CD4-positive, alpha-beta T cell treated with Interleukin-17A for 4 hours (primary cell): ENCODE data around the gene LMOD1.
"Not testable (repeated sequence)": the region's sequence is repeated elsewhere in the genome, so short reads cannot be mapped to it uniquely, and the experiment has no call there.

Experiments used
- DNase-seq: peaks from one replicate; pipeline ENCODE4 v3.0.0-alpha.2; 2020; ENCODE audit warnings: mixed read lengths

LMOD1 gene

DNA sequence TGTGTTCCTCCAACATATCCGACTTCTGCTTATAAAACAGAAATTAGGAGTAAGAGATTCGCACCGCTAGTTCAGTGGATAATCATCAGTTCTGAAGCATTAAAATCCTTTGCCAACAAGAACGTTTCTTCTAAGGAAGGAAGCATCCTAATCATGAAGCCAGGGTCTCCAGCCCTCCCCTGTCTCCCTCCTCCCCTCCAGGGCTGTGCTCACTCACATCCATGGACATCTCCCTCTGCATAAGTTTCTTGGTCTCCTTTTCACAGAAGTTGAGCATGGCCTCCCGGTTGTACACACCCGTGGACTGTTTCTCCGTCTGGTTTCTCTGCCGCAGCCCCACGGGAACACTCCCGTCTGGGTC lies 505 bp downstream of the LMOD1 start:
- no peak for DNase-seq

DNA sequence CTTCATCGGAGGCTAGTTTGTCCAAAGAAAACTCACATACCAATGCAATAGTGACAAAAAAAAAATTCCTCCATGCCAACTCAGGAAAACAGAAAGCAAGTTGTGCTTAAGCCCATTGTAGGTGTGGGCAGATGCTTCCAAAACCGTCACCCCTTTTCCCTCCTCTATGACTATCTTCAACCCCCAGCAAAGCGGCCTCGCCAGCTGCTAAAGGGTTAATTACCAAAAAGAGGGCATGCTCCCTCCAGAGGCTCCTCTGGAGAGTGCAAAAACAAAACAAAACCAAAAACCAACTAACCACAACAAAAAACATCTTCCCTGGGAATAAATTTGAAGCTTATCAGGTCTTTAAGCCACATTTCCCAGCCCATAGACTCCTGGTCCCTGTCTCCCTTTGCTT lies 1.2 kb downstream of the LMOD1 start:
- DNase-seq, result no peak

DNA sequence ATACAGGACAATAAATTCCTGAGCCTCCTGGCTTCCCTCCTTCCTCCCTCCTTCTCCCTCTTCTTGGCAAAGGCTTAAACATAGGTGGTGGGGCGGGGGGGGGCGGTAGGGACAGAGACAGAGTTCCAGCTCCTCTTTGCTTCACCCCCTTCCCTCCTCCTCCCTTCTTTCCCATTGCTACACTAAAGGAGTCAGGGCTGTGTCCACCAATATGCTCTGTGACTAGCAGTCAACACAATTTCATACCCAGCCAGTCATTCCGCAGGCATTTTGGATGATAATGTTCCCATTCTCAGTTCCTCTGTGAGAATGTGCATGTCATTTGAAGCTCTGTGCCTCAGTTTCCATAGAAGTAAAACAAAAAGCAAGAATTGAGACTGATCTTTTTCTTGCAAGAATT lies 1.7 kb downstream of the LMOD1 start:
- DNase-seq, result no peak

DNA sequence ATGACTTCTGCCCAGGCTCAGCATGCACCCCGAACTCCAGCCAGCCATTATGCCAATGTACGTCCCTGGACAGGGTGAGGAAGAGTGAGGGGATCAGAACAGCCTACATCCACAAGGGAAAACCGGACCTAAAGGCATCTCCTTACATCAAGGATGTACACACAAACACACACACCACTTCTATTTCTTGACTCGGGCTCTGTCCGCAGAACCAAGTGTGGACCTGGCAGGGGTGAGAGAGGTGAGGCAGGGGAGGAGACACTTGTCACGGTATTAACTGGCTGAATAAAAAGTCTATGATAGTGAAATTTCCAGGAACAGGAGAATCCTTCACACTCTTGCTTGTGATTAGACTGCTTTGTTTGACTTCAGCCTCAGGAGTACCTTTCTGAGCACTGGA lies 2.3 kb downstream of the LMOD1 start:
- DNase-seq, result no peak

DNA sequence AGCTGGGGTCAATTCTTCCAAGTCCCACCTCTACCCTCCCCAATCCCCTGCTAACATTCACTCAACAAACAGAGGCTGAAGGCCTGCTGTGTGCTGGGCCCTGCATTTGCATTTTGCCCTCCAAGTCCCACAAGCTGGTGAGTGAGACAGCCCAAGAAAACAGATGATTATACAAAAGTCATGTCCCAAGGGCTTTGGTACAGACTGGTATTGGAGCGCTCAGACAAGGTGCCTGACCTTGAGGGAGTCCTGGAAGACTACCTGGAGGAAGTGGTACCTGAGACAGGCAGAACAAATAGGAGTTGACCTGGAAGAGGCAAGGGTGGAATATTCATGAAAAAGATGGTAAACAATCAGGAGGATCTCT lies 4.2 kb downstream of the LMOD1 start:
- DNase-seq, result no peak

DNA sequence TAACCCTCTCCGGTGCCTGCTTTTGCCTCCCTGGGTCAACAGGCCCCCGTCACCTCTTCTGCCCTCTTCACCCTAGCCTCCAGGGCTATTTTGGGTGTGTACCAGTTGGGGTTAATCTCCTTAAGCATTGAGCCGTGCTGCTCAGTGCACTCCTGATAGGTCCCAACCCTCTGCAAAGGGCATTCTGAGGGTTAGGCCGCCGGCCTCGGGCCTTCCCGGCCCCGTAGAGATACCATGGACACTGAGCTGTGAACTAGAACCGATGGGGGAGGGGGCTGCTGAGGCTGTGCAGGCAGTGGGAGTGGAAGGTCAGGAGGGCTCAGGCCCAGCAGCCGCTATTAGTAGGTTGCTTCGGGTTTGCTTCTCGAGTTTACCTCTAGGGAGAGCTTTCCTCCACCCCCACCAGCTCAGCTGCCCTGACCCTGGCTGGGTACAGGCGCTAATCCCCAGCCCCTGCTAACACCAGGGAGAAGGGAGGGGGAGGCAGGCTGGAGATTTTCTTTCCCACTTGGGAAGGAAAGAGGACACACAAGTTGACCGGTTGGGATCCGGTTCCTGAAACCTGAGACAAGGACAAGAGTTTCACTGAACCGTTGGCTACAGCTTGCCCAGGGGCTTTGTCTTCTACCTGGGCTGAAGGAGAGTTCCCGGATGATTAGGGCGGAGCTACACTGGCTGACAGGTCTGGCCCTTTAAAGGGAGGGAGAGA lies 4.8 kb downstream of the LMOD1 start:
- DNase-seq, result no peak

DNA sequence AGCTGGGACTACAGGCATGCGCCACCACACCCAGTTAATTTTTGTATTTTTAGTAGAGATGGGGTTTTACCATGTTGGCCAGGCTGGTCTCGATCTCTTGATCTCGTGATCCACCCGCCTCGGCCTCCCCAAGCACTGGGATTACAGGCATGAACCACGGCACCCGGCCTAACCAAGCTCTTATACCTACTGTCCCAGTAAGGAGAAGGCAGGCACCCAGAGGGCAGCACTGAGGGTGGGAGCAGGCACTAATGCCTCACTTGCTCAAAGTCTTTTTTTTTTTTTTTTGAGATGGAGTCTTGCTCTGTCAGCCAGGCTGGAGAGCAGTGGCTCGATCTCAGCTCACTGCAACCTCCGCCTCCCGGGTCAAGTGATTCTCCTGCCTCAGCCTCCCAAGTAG lies 6.0 kb downstream of the LMOD1 start:
- not testable (repeated sequence) for DNase-seq

DNA sequence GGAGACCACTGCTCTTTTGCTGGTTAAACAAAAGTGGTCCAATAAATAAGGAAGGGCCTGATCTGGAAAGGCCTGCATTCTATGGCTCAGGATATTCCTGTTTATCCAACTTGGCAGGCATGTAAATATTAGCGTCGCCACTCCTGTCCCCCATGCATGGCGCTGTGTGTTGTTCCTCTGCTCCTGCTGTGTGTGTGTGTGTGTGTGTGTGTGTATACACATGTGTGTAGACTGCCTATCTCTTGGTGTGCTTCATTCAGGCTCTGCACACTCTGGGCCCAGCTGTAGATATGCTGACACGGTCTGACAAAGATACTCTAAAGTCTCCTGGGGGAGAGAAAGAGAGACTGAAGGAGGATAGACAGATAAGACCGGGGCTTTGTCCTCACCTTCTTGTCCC lies 6.8 kb downstream of the LMOD1 start:
- DNase-seq, result no peak

DNA sequence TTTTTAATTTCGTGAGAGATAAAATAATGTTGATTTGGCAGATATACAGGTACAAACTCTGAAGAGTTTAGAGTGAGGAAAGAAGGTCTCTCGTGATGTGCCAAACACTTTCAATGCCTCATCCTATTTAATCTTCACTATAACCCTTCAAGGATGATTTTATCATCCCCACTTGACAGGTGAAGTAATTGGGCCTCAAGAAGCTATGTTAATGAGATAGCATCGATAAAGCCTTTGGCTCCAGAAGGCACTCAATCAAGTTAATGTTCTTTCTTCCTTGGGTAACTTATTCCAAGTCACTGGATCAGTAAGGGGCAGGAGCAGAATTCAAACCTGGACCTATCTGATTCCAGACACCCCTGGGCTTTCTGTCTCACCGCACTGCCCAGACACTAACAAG lies 7.2 kb downstream of the LMOD1 start:
- no peak for DNase-seq

DNA sequence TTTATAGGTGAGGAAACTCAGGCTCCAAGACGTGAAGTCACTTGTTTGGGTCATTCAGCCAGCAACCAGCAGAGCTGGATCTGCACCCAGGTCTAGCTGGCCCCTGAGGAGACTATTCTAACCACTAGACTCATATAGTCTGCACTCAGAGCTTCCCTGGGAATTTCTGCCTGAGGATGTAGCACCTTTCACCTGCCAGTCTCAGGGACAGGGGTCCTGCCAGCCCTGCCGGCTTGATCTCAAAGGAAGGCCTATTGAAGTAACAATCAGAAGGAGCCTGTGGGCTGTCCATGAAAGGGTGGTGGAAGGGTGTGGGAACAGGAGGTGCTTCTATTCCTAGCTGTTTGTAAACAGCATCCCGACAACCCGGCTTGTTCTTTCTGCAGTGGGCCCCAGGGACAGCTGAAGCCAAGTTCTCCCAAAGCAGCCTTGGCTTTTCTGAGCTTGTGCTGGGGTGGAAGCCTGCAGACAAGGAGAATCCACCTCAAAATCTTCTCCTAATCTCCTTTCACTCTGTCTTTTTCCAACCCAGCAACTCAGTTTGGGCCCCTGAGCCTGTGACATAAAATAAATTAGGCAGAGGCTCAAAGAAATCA lies 7.8 kb downstream of the LMOD1 start:
- DNase-seq, result no peak

DNA sequence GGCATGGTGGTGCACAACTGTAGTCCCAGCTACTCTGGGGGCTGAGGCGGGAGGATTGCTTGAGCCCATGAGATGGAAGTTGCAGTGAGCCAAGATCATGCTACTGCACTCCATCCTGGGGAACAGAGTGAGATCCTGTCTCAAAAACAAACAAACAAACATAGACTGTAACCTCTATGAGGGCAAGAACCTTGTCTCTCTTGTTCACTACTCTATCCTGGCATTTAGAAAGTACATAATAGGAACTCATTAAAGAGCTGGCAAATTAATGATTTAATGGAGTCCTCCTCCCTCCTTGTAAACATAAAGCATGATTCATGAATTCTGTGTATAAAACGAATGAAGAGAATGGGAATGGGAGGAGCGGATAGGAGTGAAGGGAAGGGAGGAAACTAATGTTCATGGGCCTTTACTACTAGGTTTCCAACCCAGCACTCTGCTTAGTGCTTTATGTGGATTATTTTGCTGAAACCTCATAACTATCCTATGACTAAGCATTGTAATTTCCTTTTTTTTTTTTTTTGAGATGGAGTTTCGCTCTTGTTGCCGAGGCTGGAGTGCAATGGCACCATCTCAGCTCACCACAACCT lies 8.6 kb downstream of the LMOD1 start:
- DNase-seq, result no peak

DNA sequence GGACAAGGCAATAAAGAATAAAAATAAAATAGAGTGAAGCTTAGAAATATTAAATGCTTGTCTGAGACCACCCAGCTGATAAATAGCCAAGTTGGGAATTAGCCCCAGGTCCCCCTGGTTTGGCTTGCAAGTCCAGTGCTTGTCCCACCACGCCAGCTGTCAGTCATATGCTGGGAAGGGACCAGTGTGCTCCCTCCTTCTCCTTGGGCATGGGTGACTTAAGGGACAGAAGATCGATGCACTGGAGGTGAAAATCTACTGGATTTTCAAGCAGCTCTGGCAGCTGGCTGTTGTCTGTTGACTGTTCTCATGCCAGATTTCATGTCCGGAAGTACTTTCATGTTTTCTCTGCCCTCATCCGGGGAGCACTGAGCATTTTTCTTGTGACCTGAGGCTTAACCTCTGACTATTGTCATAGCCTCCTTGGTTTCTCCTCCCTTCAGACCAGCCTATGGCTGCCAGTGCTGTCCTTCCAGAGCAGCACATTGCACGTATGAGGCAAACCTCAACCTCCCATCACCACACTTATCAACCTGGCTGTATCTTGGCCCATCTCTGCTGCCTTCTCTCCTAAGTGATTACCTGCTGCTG lies 12.4 kb downstream of the LMOD1 start:
- no peak for DNase-seq

DNA sequence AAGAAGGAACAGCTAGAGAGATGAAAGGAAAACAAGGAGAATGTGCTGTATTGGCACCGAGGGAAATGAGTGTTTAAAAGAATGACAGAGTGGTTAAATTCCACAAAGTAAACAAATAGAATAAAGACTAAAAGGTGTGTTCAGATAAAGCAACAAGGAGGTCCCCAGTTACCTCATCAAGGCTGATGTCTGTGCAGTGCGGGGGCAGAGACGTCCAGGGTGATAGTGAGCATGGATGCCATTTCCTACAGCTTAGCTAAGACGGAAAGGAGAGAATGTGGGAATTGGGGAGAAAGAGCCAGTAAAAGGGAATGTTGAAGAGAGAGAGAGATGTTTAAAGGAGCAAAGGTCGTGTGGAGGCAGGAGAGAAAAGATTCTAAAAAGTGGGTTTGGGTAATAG lies 15.5 kb downstream of the LMOD1 start:
- DNase-seq, result no peak

DNA sequence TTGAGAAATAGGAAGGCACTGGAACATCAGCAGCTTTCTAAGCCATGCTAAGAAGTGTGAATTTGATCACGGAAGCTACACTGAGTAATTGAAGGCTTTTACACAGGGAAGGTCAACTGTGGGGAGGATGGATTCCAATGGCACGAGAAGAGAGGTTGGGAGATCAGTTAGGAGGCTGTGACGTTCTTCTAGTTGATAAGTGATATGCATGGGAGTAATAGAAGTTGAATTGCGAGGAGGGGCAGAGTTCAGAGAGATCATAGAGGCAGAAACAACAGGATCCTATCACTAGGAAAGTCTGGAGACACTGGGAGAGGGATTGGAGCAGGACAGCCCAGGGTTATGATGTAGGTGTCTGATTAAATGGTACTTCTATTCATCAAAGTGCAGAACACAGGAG lies 16.2 kb downstream of the LMOD1 start:
- no peak for DNase-seq

DNA sequence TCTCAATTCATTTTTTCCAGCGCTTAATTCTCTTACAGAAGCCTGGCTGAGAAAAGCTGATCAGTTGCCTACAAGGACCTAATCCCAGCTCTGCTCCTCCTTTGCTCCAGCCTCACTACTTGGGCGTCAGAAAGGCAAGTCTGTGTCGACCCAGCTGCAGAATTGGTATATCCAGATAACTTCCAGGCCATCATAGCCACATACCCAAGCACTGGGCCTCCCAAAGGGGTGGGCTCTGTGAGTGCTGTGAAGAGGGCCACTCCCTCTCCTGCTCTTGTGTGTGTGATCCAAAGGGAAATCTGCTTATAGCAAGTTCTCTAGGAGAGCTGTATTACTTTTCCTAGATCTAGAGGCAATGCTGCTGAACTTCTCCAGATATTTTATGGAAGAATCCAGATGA lies 18.1 kb downstream of the LMOD1 start:
- DNase-seq, result no peak

DNA sequence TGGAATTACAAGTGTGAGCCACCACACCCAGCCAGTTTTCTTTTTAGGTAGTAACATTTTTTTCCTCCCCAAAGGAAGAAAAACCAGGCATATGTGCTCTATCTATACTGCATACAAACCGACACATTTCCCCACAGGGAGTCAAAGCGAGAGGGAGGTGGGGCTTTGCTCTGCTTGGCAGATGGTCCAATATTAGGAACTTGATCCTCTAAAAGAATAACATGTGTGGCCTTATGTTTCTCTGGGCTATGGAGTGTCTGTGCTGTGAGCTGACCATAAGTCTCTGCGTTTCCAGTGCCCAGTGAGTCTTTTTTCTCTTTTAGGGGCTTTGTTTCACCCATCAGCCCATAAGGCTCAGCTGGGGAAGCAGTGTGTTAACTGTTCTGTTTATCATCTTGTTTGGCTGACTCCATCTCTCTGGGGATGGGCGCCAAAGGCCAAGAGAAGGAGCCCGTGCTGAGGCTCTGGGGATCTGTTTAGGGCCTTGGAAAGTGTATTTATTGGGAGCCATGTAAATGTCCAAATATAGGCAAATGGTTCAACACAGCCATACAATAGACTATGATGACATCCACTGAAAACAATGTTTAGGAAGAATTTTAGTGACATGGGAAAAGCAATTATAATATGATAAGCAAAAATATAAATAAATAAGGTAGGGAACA lies 20.2 kb downstream of the LMOD1 start:
- DNase-seq, result no peak

DNA sequence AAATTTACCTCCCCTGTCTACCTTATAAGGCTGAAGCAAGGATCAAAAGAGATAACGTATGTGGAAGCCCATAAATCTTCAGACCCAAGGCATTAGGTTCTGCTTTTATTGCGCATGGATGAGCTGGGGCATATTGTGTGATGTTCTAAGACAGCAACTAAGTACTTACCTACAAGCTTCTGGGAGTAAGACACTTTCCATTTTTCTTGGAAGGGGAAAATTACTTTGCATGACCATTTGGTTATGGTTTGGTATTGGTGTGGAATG lies 21.1 kb downstream of the LMOD1 start:
- DNase-seq, result no peak

DNA sequence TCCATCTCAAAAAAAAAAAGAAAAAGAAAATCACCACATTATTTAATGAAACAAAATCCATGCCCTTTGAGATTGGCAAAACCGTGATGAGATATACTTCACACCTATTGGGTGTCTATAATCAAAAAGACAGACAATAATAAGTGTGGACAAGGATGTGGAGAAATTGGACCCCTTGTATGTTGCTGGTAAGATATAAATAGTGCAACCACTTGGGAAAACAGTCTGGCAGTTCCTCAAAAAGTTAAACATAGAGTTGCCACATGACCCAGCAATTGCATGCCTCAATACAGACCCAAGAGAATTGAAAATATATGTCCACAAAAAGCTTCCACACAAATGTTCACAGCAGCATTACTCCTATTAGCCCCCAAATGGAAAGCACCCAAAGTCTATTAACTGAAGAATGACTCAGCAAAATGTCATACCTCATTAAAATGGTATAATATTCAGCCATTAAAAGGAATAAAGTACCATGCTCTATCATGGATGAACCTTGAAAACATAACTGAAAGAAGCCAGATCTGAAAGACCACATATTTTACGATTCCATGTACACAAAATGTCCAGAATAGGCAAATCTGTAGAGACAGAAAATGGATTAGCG lies 24.3 kb downstream of the LMOD1 start:
- DNase-seq, result no peak

DNA sequence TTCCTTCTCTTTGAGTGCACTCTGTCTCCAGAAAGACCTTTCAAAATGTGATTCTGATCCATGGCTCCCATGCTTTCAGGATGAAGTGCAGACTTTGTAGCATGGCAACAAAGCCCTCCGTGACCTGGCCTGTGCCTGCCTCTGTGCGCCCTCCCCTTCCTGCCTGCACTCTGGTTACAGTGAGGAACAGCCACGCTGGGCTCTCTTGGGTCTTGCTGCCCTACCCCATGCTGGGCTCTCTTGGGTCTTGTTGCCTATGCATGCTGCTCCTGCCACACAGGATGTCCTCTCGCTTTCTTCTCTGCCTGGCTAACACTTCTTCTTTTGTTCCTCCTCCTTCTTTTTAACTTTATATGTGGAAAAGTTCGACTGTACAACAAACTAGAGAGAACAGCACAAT lies 28.0 kb downstream of the LMOD1 start:
- no peak for DNase-seq

DNA sequence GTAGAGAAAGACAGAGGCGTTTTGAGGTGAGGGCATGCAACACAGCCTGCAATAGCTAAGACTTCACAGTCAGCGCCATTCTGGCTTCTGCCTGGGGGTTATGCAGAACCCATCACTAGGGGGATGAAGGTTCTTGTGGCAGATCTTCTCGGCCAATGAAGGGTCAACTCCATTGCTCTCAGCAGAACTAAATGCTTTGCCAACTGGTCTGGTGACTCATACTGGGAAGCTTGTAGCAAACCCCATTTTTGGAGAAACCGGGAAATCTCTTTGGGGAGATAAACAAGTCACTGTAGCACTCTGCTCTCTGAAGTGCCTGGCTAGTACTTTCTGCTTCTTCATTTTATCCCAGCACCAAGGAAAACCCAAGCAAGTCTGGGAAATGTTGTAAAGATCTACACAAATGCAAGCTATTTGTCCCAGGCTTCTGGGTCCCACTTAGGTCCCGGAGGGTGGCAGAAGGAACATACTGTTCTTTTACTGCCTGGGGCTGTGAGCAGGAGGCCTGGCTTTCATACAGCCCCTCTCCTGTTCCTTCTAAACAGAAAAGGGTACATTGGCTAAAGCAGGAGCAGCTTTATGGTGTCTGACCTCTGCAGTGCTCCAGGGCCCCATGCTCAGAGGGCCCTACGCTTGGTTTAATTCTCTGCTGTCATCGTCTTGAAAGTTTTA lies 28.9 kb downstream of the LMOD1 start:
- DNase-seq, result no peak

DNA sequence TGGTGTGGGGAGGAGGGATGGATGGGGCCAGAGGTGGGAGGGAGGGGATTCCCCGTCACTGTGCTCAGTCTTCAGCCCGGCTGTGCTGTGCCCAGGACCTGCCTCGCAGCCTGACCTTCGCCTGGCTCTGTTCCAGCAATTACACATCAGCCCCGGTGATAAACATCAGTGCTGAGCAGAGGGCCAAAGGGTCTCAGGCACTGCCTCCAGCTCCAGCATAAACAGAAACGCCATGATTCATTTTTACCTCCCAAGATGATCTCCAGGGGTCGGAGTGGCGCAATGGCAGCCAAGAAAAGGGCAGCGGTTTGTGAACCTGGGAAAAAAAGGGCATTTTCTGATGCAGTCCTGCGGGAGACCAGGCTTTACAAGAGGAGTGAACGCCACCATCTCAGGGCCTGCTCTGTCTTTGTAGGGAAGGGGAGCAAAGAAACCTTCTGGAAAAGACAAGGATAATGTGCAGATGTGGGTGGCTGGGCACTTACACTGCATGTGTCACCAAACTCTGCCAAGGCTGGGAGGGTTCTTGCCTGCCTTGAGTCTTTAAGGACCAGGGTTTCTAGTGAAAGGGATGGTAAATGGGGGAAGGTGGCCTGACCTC lies 29.6 kb downstream of the LMOD1 start:
- no peak for DNase-seq

DNA sequence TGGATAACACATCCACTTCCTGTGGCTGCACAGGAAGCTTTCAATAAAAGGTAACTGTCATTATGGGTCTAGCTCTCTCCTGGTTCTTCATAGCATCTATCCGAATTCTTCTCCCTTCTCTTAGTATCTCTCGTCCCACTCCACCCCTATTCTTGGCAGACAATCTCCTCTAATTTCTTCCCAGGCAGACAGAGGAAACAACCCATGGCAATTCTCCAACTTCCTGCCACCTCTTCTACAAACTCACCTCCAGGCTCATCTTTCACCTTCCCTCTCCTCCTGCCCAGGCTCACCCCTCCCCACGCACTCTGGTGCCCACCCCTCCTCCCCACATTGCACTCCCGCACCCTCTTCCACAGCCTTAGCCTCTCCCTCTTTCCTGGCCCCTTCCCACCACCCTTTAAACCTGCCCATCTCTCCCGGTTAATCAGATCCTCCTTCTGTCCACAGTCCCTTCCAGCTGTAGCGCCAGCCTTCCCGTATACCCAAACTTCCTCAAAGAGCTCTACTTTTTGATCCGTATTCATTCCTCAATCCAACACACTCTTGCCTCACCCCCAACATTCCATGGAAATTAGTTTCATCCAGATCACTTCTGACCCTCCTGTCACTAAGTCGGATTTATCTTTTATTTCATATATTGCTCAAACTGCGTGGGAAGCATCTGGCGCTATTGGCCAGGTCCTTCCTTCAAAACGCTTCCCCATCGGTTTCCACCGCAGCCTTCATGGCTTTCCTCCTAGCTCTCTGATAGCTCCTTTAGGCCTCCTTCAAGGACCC lies 31.7 kb downstream of the LMOD1 start:
- DNase-seq, result no peak
